ENCODE data around the gene IFT57.
"Not testable (repeated sequence)": the region's sequence is repeated elsewhere in the genome, so short reads cannot be mapped to it uniquely, and the experiment has no call there.

The IFT57 gene

DNA sequence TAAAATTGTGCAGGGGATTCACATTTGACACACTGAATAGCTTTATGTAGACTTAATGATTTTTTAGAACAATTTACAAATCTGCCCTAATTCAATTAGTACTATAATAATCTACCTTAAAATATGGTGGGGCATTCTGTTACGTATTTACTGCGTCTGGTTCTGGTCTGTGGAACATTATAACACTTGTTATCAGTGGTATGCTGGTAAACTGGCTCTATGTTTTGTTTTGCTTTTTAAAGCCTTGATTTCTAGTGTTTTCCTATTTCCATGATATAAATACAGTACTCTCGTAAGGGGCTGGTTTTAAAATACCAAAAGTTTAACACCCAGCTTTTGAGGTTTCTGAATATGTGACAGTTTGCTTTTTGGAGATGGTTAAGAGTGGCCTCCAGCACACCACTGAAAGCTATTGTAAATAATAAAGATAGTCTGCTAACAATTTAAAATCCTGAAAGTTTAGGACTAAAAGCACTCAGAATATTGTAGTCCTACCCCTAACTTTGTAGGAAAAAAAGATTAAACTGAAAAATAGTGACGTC is 65.8 kb downstream of the IFT57 start:
- TF ChIP-seq, protein P1, sequence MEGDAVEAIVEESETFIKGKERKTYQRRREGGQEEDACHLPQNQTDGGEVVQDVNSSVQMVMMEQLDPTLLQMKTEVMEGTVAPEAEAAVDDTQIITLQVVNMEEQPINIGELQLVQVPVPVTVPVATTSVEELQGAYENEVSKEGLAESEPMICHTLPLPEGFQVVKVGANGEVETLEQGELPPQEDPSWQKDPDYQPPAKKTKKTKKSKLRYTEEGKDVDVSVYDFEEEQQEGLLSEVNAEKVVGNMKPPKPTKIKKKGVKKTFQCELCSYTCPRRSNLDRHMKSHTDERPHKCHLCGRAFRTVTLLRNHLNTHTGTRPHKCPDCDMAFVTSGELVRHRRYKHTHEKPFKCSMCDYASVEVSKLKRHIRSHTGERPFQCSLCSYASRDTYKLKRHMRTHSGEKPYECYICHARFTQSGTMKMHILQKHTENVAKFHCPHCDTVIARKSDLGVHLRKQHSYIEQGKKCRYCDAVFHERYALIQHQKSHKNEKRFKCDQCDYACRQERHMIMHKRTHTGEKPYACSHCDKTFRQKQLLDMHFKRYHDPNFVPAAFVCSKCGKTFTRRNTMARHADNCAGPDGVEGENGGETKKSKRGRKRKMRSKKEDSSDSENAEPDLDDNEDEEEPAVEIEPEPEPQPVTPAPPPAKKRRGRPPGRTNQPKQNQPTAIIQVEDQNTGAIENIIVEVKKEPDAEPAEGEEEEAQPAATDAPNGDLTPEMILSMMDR (IDR thresholded peaks at IDR 0.05; ENCODE audit: extremely low read depth, missing control alignments): no peak
- DNase-seq (ENCODE audit: low spot score): no peak

DNA sequence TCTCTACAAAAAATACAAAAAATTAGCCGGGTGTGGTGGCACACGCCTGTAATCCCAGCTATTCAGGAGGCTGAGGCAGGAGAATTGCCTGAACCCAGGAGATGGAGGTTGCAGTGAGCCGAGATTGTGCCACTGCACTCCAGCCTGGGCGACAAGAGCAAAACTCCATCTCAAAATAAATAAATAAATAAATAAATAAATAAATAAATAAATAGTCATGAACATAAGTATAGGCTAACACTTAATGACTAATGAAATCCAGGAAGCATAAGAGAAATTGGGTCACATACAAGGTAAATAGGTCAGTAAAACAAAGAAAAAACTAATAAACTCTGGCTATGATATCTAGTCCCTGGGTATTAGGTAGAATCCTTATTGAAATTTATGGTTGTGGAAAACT is 66.6 kb downstream of the IFT57 start:
- not testable (repeated sequence) for DNase-seq (ENCODE audit: low spot score)

- peak; percentile 53 for DNase-seq (ENCODE audit: low spot score)
- TF ChIP-seq, protein P1 (IDR thresholded peaks at IDR 0.05; ENCODE audit: extremely low read depth, missing control alignments): peak; percentile 33
These were observed 68.7 kb downstream of the IFT57 start for GRCh38 chr3:108153451-108153981.

- no peak for DNase-seq (ENCODE audit: low spot score)
- TF ChIP-seq, protein P1 (IDR thresholded peaks at IDR 0.05; ENCODE audit: extremely low read depth, missing control alignments): no peak
These were observed 70.0 kb downstream of the IFT57 start for GRCh38 chr3:108152274-108152673.

- TF ChIP-seq, protein P1 (IDR thresholded peaks at IDR 0.05; ENCODE audit: extremely low read depth, missing control alignments): no peak
- DNase-seq (ENCODE audit: low spot score): no peak
These were observed 72.0 kb downstream of the IFT57 start for GRCh38 chr3:108150200-108150599.

DNA sequence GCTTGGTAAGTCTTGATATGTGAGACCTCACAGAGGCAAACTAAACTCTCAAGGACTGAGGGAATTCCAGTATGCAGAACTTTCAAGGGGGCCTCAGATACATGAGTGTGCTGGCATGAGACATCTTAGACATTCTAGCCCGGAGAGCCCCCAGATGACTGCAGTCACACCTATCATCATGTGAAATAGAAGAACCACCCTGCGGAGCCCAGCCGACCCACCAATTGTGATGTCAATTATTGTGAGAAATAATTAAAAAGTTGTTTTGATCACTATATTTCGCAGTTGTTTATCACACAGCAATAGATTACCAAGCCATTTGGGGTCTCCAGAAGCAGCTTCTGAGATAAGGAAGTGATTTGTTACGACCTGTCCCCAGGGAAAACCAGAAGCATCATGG is 76.1 kb downstream of the IFT57 start:
- DNase-seq (ENCODE audit: low spot score): no peak
- TF ChIP-seq, protein P1 (IDR thresholded peaks at IDR 0.05; ENCODE audit: extremely low read depth, missing control alignments): no peak

DNA sequence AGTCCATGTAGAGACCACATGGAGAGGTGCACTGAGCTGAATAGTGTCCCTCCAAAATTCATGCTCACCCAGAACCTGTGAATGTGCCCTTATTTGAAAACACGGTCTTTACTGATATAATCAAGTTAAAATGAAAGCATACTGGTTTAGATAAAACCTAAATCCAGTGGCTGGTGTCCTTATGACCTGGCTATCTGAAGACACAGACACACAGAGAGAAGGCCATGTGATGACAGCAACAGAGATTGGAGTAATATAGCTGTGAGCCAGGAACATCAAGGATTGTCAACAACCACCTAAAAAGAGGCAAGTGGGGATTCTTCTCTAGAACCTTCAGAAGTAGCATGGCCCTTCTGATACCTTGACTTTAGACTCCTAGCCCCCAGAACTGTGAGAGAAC is 76.6 kb downstream of the IFT57 start:
- DNase-seq (ENCODE audit: low spot score): no peak
- TF ChIP-seq, protein P1 (IDR thresholded peaks at IDR 0.05; ENCODE audit: extremely low read depth, missing control alignments): no peak

GRCh38 chr3:108137460-108137814 is 84.8 kb downstream of the IFT57 start:
- TF ChIP-seq, protein P1 (IDR thresholded peaks at IDR 0.05; ENCODE audit: extremely low read depth, missing control alignments): no peak
- no peak for DNase-seq (ENCODE audit: low spot score)
